ENCODE data around the gene NRL. TPM values are rescaled to one million over a fixed set of nuclear protein-coding genes. Genes with fewer than 3 reads are reported as not detected.

Gene NRL
- total RNA-seq, 1 donor from 2014 or later = 0.54 TPM

DNA sequence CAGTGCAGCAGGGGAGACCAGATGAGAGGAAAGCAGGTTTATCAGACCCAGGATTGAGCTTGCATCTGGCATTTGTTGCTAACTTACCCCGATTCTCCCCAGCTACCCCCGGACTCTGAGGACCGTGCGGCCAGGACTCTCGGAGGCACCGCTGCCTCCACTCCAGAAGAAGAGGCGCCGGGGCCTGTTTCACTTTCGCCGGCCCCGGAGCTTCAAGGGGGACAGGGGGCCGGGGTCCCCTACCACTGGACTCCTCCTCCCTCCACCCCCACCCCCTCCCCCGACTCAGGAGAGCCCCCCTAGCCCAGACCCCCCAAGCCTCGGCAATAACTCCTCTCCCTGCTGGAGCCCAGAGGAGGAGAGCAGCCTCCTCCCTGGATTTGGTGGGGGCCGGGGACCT is 49.9 kb downstream of the NRL start:
- peaks cover 5% of the 10 kb centered on the region for H3K4me1 Mint-ChIP-seq
- H3K27me3 Mint-ChIP-seq (ENCODE audit: insufficient read depth, low read depth) = peaks cover 6% of the 10 kb centered on the region

DNA sequence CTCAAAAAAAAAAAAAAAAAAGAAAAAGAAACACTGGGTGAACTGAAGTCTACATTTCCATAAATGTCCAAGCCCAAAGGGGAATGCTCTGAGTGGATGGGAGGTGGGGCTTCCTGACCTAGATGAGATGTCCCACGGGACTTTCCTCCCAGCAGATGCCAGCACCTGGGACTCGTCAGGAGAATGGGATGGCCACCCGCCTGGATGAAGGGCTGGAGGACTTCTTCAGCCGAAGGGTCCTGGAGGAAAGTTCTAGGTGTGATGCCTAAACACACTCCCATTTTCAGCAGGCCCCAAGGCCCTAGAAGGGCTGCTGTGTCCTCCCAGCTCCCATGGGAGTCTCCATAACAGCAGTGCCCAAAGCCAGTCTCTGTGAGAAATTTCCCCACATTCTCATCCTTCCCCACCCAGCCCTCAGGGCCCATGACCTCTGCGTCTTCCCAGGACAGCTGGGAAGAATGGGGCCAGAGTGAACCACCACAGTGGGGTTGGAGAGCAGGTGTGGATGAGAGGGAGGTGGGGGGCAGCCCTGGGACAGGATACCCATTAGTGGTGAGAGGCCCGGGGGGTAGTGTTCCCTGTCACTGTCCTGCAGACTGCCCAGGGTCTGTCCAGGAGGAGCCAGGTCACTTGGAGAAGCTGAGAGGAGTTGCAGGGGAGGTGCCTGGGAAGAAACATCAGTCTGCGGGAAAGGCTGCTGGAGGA is 50.5 kb downstream of the NRL start:
- H3K36me3 ChIP-seq = no peaks in the 10 kb centered on the region
- Mint-ChIP-seq H3K27ac (no peak overlapping the region), H3K4me3 (no peak overlapping the region), H3K27me3 (ENCODE audit: insufficient read depth, low read depth) (peaks cover 6% of the 10 kb centered on the region), H3K36me3 (no peaks in the 10 kb centered on the region), H3K4me1 (peaks cover 3% of the 10 kb centered on the region), H3K9me3 (no peaks in the 10 kb centered on the region)
- DNase-seq (ENCODE audit: low spot score) = no peak
- no peak for TF ChIP-seq EZH2 (IDR thresholded peaks at IDR 0.05)
- TF ChIP-seq EZH2phosphoT487 (IDR thresholded peaks at IDR 0.05) = no peak
- TF ChIP-seq, protein P1, sequence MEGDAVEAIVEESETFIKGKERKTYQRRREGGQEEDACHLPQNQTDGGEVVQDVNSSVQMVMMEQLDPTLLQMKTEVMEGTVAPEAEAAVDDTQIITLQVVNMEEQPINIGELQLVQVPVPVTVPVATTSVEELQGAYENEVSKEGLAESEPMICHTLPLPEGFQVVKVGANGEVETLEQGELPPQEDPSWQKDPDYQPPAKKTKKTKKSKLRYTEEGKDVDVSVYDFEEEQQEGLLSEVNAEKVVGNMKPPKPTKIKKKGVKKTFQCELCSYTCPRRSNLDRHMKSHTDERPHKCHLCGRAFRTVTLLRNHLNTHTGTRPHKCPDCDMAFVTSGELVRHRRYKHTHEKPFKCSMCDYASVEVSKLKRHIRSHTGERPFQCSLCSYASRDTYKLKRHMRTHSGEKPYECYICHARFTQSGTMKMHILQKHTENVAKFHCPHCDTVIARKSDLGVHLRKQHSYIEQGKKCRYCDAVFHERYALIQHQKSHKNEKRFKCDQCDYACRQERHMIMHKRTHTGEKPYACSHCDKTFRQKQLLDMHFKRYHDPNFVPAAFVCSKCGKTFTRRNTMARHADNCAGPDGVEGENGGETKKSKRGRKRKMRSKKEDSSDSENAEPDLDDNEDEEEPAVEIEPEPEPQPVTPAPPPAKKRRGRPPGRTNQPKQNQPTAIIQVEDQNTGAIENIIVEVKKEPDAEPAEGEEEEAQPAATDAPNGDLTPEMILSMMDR (IDR thresholded peaks at IDR 0.05) = no peak
- H3K4me3 ChIP-seq = no peak overlapping the region
- H4K20me1 ChIP-seq (ENCODE audit: low read depth) = no peaks in the 10 kb centered on the region
- no peaks in the 10 kb centered on the region for H3K9me3 ChIP-seq (ENCODE audit: low read depth)
- no peaks in the 10 kb centered on the region for H3K4me1 ChIP-seq
- no peak overlapping the region for H3K4me2 ChIP-seq
- H3K27ac ChIP-seq = no peak overlapping the region
- no peak overlapping the region for H3K9ac ChIP-seq
- no peak overlapping the region for H2AFZ ChIP-seq (replicated peaks)
- H3K27me3 ChIP-seq = no peaks in the 10 kb centered on the region
- H3K79me2 ChIP-seq (ENCODE audit: low read depth) = no peaks in the 10 kb centered on the region
- H3F3A ChIP-seq (ENCODE audit: low read depth) = no peaks in the 10 kb centered on the region

More for the DNA sequence above, 49.9 kb downstream of the NRL start:
- H3K4me2 ChIP-seq = no peak overlapping the region
- Mint-ChIP-seq H3K9me3 (no peaks in the 10 kb centered on the region), H3K36me3 (no peaks in the 10 kb centered on the region), H3K4me3 (no peak overlapping the region), H3K27ac (no peak overlapping the region)
- H3K4me3 ChIP-seq = no peak overlapping the region
- H4K20me1 ChIP-seq (ENCODE audit: low read depth) = no peaks in the 10 kb centered on the region
- no peaks in the 10 kb centered on the region for H3K9me3 ChIP-seq (ENCODE audit: low read depth)
- TF ChIP-seq EZH2phosphoT487 (IDR thresholded peaks at IDR 0.05) (no peak), EZH2 (IDR thresholded peaks at IDR 0.05) (no peak)
- TF ChIP-seq, protein P1 (IDR thresholded peaks at IDR 0.05) = no peak
- no peak overlapping the region for H2AFZ ChIP-seq (replicated peaks)
- no peaks in the 10 kb centered on the region for H3K79me2 ChIP-seq (ENCODE audit: low read depth)
- no peak for DNase-seq (ENCODE audit: low spot score)
- no peak overlapping the region for H3K9ac ChIP-seq
- H3K36me3 ChIP-seq = no peaks in the 10 kb centered on the region
- H3K27me3 ChIP-seq = no peaks in the 10 kb centered on the region
- H3F3A ChIP-seq (ENCODE audit: low read depth) = no peaks in the 10 kb centered on the region
- H3K27ac ChIP-seq = no peak overlapping the region
- H3K4me1 ChIP-seq = no peaks in the 10 kb centered on the region

DNA sequence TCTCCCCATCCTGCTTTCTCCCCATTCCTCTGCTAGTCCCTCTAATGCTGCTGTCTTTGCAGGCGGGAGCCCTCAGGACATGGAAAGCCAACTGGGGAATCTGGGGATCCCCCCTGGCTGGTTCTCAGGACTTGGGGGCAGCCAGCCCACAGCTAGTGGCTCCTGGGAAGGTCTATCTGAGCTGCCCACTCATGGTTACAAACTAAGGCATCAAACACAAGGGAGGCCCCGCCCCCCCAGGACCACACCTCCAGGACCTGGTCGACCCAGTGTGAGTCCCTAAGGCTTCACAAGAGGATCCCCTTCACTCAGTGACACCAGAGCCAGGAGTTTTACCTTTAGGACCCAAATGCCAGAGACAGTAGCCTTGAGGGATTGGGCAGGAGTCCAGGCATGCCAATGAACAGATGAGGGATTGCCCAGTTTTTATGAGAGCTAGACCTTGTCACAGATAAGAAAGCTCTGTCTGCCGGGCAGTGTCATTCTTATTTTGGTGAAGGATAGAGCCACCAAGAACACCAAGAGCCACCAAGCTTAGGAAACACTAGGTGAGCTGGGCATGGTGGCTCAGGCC is 51.4 kb downstream of the NRL start:
- TF ChIP-seq EZH2 (IDR thresholded peaks at IDR 0.05) = no peak
- TF ChIP-seq, protein P1 (IDR thresholded peaks at IDR 0.05) = no peak
- TF ChIP-seq EZH2phosphoT487 (IDR thresholded peaks at IDR 0.05) = no peak
- peaks cover 6% of the 10 kb centered on the region for H3K4me1 Mint-ChIP-seq
- H3K27me3 Mint-ChIP-seq (ENCODE audit: insufficient read depth, low read depth) = peaks cover 6% of the 10 kb centered on the region
- Histone ChIP-seq H3K9me3 (ENCODE audit: low read depth) (no peaks in the 10 kb centered on the region), H3K4me1 (peaks cover 3% of the 10 kb centered on the region), H3K4me2 (no peak overlapping the region), H3K27ac (no peak overlapping the region), H2AFZ (replicated peaks) (no peak overlapping the region), H3K9ac (no peak overlapping the region), H3K36me3 (no peaks in the 10 kb centered on the region), H3K27me3 (no peaks in the 10 kb centered on the region), H3K4me3 (no peak overlapping the region), H3F3A (ENCODE audit: low read depth) (no peaks in the 10 kb centered on the region), H4K20me1 (ENCODE audit: low read depth) (no peaks in the 10 kb centered on the region), H3K79me2 (ENCODE audit: low read depth) (no peaks in the 10 kb centered on the region)
- H3K4me3 Mint-ChIP-seq = no peak overlapping the region
- DNase-seq (ENCODE audit: low spot score) = no peak
- H3K9me3 Mint-ChIP-seq = no peaks in the 10 kb centered on the region
- no peaks in the 10 kb centered on the region for H3K36me3 Mint-ChIP-seq
- H3K27ac Mint-ChIP-seq = no peak overlapping the region
